ENCODE data around the gene SPOCK1. TPM values are rescaled to one million over a fixed set of nuclear protein-coding genes. Genes with fewer than 3 reads are reported as not detected.

The SPOCK1 gene
- total RNA-seq, 1 experiment from 2014 or later, result 4.0 TPM

DNA sequence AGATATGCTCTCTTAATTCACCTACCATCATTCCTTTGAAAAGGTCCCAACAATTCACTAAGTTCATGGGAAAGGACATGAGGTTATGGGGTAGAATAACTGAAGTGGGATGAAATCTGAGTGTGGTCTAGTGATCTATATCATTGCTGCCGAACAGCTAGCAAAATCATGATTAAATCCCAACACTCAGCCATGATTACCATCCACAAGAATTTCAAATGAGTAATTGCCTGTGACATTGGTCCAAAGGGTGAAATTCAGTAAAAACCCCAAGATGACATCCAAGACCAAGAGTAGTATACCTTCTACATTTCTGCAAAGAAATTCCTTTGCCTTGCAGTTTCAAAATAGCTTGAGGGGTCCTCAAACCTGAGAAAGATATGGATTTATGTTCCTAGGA is 225.6 kb downstream of the SPOCK1 start:
- Histone ChIP-seq H3K36me3 (ENCODE audit: insufficient read depth, low read length, poor library complexity, severe bottlenecking) (no peaks in the 10 kb centered on the region), H3K27ac (ENCODE audit: low read depth, low read length, poor library complexity, severe bottlenecking) (no peak overlapping the region), H3K9me3 (ENCODE audit: low read depth, low read length, poor library complexity, severe bottlenecking) (no peaks in the 10 kb centered on the region), H3K4me3 (ENCODE audit: low read depth, low read length, poor library complexity, severe bottlenecking) (no peak overlapping the region), H3K4me1 (ENCODE audit: insufficient read depth, low read length, poor library complexity, severe bottlenecking) (no peaks in the 10 kb centered on the region), H3K27me3 (replicated peaks; ENCODE audit: insufficient read depth, low read depth, low read length, poor library complexity) (no peaks in the 10 kb centered on the region)
- CTCF ChIA-PET, result no interaction called here
- no peak for DNase-seq (ENCODE audit: low spot score)
- POLR2A ChIA-PET (ENCODE audit: low non-redundant PET), result no interaction called here
- BruUV-seq (replicated peaks), result no TSS peak
- TF ChIP-seq EZH2 (IDR thresholded peaks at IDR 0.05; ENCODE audit: borderline replicate concordance, low read depth, low read length, poor library complexity, severe bottlenecking), result no peak
- TF ChIP-seq, protein P1, sequence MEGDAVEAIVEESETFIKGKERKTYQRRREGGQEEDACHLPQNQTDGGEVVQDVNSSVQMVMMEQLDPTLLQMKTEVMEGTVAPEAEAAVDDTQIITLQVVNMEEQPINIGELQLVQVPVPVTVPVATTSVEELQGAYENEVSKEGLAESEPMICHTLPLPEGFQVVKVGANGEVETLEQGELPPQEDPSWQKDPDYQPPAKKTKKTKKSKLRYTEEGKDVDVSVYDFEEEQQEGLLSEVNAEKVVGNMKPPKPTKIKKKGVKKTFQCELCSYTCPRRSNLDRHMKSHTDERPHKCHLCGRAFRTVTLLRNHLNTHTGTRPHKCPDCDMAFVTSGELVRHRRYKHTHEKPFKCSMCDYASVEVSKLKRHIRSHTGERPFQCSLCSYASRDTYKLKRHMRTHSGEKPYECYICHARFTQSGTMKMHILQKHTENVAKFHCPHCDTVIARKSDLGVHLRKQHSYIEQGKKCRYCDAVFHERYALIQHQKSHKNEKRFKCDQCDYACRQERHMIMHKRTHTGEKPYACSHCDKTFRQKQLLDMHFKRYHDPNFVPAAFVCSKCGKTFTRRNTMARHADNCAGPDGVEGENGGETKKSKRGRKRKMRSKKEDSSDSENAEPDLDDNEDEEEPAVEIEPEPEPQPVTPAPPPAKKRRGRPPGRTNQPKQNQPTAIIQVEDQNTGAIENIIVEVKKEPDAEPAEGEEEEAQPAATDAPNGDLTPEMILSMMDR (conservative IDR thresholded peaks at IDR 0.05; ENCODE audit: low read depth, low read length), result no peak
- intact Hi-C loops (cut with micrococcal nuclease; ENCODE audit: unreplicated experiment), result no loop called here

DNA sequence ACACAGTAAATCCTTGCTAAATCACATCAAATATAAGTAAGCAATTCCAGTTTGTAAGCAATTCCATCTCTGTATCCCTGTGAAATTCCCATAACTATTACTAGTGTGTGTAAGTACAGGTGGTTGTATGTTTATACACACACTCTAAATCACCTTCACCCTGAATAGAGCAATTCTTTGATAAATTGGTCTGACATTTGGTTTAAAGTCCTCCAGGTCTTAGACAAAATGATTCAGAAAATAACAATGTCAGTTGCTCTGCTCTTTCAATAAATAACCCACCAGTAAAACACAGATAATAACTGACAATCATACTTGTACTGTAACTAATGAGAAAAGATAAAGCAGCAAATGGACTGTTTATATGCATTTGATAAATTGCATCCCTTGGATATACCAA is 226.3 kb downstream of the SPOCK1 start:
- Histone ChIP-seq H3K27ac (ENCODE audit: low read depth, low read length, poor library complexity, severe bottlenecking) (no peak overlapping the region), H3K4me3 (ENCODE audit: low read depth, low read length, poor library complexity, severe bottlenecking) (no peak overlapping the region), H3K27me3 (replicated peaks; ENCODE audit: insufficient read depth, low read depth, low read length, poor library complexity) (no peaks in the 10 kb centered on the region), H3K4me1 (ENCODE audit: insufficient read depth, low read length, poor library complexity, severe bottlenecking) (no peaks in the 10 kb centered on the region), H3K9me3 (ENCODE audit: low read depth, low read length, poor library complexity, severe bottlenecking) (no peaks in the 10 kb centered on the region), H3K36me3 (ENCODE audit: insufficient read depth, low read length, poor library complexity, severe bottlenecking) (no peaks in the 10 kb centered on the region)
- ChIA-PET CTCF (no interaction called here), POLR2A (ENCODE audit: low non-redundant PET) (no interaction called here)
- BruUV-seq (replicated peaks), result no TSS peak
- intact Hi-C loops (cut with micrococcal nuclease; ENCODE audit: unreplicated experiment), result no loop called here
- TF ChIP-seq, protein P1 (conservative IDR thresholded peaks at IDR 0.05; ENCODE audit: low read depth, low read length), result no peak
- no peak for TF ChIP-seq EZH2 (IDR thresholded peaks at IDR 0.05; ENCODE audit: borderline replicate concordance, low read depth, low read length, poor library complexity, severe bottlenecking)
- DNase-seq (ENCODE audit: low spot score), result no peak

DNA sequence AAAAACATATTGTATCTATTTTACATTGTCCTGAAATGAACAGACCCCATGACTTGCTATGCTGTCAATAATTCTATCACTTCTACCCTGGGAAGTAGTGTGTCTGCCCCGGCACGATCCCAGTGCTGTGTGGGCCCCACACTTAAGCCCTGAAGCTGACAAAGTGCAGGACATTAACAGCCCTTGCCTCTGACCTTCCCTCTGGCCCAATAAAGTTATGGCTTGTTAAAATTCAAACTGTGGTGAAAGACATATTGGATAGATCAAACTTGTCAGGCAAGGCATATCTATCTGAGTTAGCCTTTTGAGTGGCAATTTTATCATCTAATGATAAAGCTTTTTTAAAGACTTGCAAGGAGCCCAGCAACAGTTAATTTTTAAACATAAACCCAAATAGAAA is 229.2 kb downstream of the SPOCK1 start:
- Histone ChIP-seq H3K27me3 (replicated peaks; ENCODE audit: insufficient read depth, low read depth, low read length, poor library complexity) (peaks cover 23% of the 10 kb centered on the region), H3K27ac (ENCODE audit: low read depth, low read length, poor library complexity, severe bottlenecking) (no peak overlapping the region), H3K4me3 (ENCODE audit: low read depth, low read length, poor library complexity, severe bottlenecking) (no peak overlapping the region), H3K9me3 (ENCODE audit: low read depth, low read length, poor library complexity, severe bottlenecking) (no peaks in the 10 kb centered on the region), H3K36me3 (ENCODE audit: insufficient read depth, low read length, poor library complexity, severe bottlenecking) (no peaks in the 10 kb centered on the region), H3K4me1 (ENCODE audit: insufficient read depth, low read length, poor library complexity, severe bottlenecking) (no peaks in the 10 kb centered on the region)
- ChIA-PET POLR2A (ENCODE audit: low non-redundant PET) (no interaction called here), CTCF (no interaction called here)
- TF ChIP-seq, protein P1 (conservative IDR thresholded peaks at IDR 0.05; ENCODE audit: low read depth, low read length), result no peak
- TF ChIP-seq EZH2 (IDR thresholded peaks at IDR 0.05; ENCODE audit: borderline replicate concordance, low read depth, low read length, poor library complexity, severe bottlenecking), result no peak
- no peak for DNase-seq (ENCODE audit: low spot score)
- intact Hi-C loops (cut with micrococcal nuclease; ENCODE audit: unreplicated experiment), result no loop called here
- no TSS peak for BruUV-seq (replicated peaks)

All from A673 (cell line).